ENCODE data around the gene ARHGAP44.

GRCh38 chr17:12887088-12887487 lies 97.8 kb downstream of the ARHGAP44 start:
- TF ChIP-seq EZH2 (IDR thresholded peaks at IDR 0.05; ENCODE audit: low read depth, unreplicated experiment) (no peak), STAT1 (IDR thresholded peaks at IDR 0.05; ENCODE audit: unreplicated experiment) (no peak), CREB1 (CRISPR knock-in tag; IDR thresholded peaks at IDR 0.05; ENCODE audit: low read depth) (no peak)
- TF ChIP-seq, protein P1, sequence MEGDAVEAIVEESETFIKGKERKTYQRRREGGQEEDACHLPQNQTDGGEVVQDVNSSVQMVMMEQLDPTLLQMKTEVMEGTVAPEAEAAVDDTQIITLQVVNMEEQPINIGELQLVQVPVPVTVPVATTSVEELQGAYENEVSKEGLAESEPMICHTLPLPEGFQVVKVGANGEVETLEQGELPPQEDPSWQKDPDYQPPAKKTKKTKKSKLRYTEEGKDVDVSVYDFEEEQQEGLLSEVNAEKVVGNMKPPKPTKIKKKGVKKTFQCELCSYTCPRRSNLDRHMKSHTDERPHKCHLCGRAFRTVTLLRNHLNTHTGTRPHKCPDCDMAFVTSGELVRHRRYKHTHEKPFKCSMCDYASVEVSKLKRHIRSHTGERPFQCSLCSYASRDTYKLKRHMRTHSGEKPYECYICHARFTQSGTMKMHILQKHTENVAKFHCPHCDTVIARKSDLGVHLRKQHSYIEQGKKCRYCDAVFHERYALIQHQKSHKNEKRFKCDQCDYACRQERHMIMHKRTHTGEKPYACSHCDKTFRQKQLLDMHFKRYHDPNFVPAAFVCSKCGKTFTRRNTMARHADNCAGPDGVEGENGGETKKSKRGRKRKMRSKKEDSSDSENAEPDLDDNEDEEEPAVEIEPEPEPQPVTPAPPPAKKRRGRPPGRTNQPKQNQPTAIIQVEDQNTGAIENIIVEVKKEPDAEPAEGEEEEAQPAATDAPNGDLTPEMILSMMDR (conservative IDR thresholded peaks at IDR 0.05; ENCODE audit: low read depth in 2 of 2): no peak

Data from GM23338 (cell line).